MM.1S (cell line): ENCODE results near the gene ANXA10.

Experiments
- DNase-seq: peaks from one replicate; pipeline ENCODE4 v3.0.0-alpha.2; 2015
- H2AFZ ChIP-seq: fragments of 300-600 bp; sonication (generic); 2 replicates; pipeline ENCODE4 v1.6.0; 2016; ENCODE audit warnings: antibody characterized with exemption, low read length
- H3F3A ChIP-seq: fragments of 300-600 bp; sonication (generic); 2 replicates; pipeline ENCODE4 v1.6.1; 2016; ENCODE audit warnings: mild to moderate bottlenecking, antibody characterized with exemption, low read length, moderate library complexity, mixed read lengths; ENCODE audit not compliant: insufficient read depth
- H3K27ac ChIP-seq: fragments of 300-600 bp; sonication (generic); 2 replicates; pipeline ENCODE4 v1.5.1; 2016; ENCODE audit warnings: mild to moderate bottlenecking, low read length
- H3K27me3 ChIP-seq: fragments of 300-600 bp; sonication (generic); replicated peaks from 2 replicates; pipeline ENCODE4 v1.6.0; 2016; ENCODE audit warnings: low read length; ENCODE audit not compliant: insufficient read depth
- H3K36me3 ChIP-seq: fragments of 300-600 bp; sonication (generic); replicated peaks from 2 replicates; pipeline ENCODE4 v1.6.1; 2016; ENCODE audit warnings: mild to moderate bottlenecking, low read length, mixed read lengths; ENCODE audit not compliant: insufficient read depth
- H3K4me1 ChIP-seq: fragments of 300-600 bp; sonication (generic); 2 replicates; pipeline ENCODE4 v1.6.1; 2016; ENCODE audit warnings: low read length, mixed read lengths
- H3K4me2 ChIP-seq: fragments of 300-600 bp; sonication (generic); 2 replicates; pipeline ENCODE4 v1.6.0; 2016; ENCODE audit warnings: low read depth, low read length
- H3K4me3 ChIP-seq: fragments of 300-600 bp; sonication (generic); 2 replicates; pipeline ENCODE4 v1.5.1; 2016; ENCODE audit warnings: low read length, mixed read lengths
- H3K79me2 ChIP-seq: fragments of 300-600 bp; sonication (generic); 2 replicates; pipeline ENCODE4 v1.6.1; 2016; ENCODE audit warnings: mixed run types, low read length, mixed read lengths
- H3K9ac ChIP-seq: fragments of 300-600 bp; sonication (generic); 2 replicates; pipeline ENCODE4 v1.6.1; 2016; ENCODE audit warnings: low read length, mixed read lengths
- H3K9me2 ChIP-seq: fragments of 300-600 bp; sonication (generic); replicated peaks from 2 replicates; pipeline ENCODE4 v1.6.1; 2016; ENCODE audit warnings: mild to moderate bottlenecking, low read length, mixed read lengths; ENCODE audit not compliant: insufficient read depth
- H3K9me3 ChIP-seq: fragments of 300-600 bp; sonication (generic); replicated peaks from 2 replicates; pipeline ENCODE4 v1.6.1; 2016; ENCODE audit warnings: mild to moderate bottlenecking, low read length, mixed read lengths; ENCODE audit not compliant: insufficient read depth
- H4K20me1 ChIP-seq: fragments of 300-600 bp; sonication (generic); 2 replicates; pipeline ENCODE4 v1.6.1; 2016; ENCODE audit warnings: mild to moderate bottlenecking, low read length, moderate library complexity, mixed read lengths; ENCODE audit not compliant: insufficient read depth
- CTCF ChIP-seq: fragments of 300-600 bp; sonication (generic); IDR thresholded peaks from 2 replicates; pipeline ENCODE4 v1.5.1; 2016; ENCODE audit warnings: antibody characterized with exemption, low read length, mixed read lengths
- EZH2 ChIP-seq: fragments of 300-600 bp; sonication (generic); optimal IDR thresholded peaks from 2 replicates; pipeline ENCODE3; 2017; ENCODE audit warnings: low read depth, mild to moderate bottlenecking, antibody characterized with exemption, low read length, mixed read lengths
- EZH2phosphoT487 ChIP-seq: fragments of 300-600 bp; sonication (generic); IDR thresholded peaks from 2 replicates; pipeline ENCODE4 v1.6.1; 2018; ENCODE audit warnings: antibody characterized with exemption, low read length

ANXA10 gene

GRCh38 chr4:168051526-168051925 lies 40.8 kb upstream of the ANXA10 start:
- TF ChIP-seq EZH2 (no peak), CTCF (no peak), EZH2phosphoT487 (no peak)
- Histone ChIP-seq H2AFZ (no peak overlapping the region), H3K27me3 (peaks cover 4% of the 10 kb centered on the region; the same call in 1 of the 2 replicates), H4K20me1 (no peaks in the 10 kb centered on the region), H3F3A (no peaks in the 10 kb centered on the region), H3K27ac (no peak overlapping the region), H3K9me2 (no peaks in the 10 kb centered on the region), H3K4me3 (no peak overlapping the region), H3K4me2 (no peak overlapping the region), H3K9me3 (no peaks in the 10 kb centered on the region), H3K9ac (no peak overlapping the region), H3K4me1 (no peaks in the 10 kb centered on the region), H3K36me3 (no peaks in the 10 kb centered on the region), H3K79me2 (no peaks in the 10 kb centered on the region)
- no peak for DNase-seq

GRCh38 chr4:168057412-168057811 lies 34.9 kb upstream of the ANXA10 start:
- no peaks in the 10 kb centered on the region for H4K20me1 ChIP-seq
- H3K4me3 ChIP-seq = no peak overlapping the region
- H3K27me3 ChIP-seq = peaks cover 4% of the 10 kb centered on the region; the same call in 1 of the 2 replicates
- no peaks in the 10 kb centered on the region for H3K9me2 ChIP-seq
- H3K4me2 ChIP-seq = peak overlapping the region; percentile 23
- no peaks in the 10 kb centered on the region for H3K9me3 ChIP-seq
- H3K27ac ChIP-seq = no peak overlapping the region
- H3K4me1 ChIP-seq = peaks cover 11% of the 10 kb centered on the region
- no peak overlapping the region for H2AFZ ChIP-seq
- H3K79me2 ChIP-seq = no peaks in the 10 kb centered on the region
- 0 out of 2 replicates have a peak, but pooled peaks cover 3% of the 10 kb centered on the region for H3F3A ChIP-seq
- peak; percentile 91 for DNase-seq
- no peaks in the 10 kb centered on the region for H3K36me3 ChIP-seq
- H3K9ac ChIP-seq = no peak overlapping the region
- TF ChIP-seq CTCF = no peak
- 0 out of 2 replicates have a peak, but pooled peaks have one; percentile 67 for TF ChIP-seq EZH2phosphoT487

- Histone ChIP-seq H3K4me1 (peaks cover 11% of the 10 kb centered on the region), H3K4me2 (no peak overlapping the region), H3K27ac (no peak overlapping the region), H3K27me3 (peaks cover 4% of the 10 kb centered on the region; the same call in 1 of the 2 replicates), H3K9me3 (no peaks in the 10 kb centered on the region), H4K20me1 (no peaks in the 10 kb centered on the region), H3K4me3 (no peak overlapping the region), H2AFZ (no peak overlapping the region), H3K9me2 (no peaks in the 10 kb centered on the region), H3K36me3 (no peaks in the 10 kb centered on the region), H3K9ac (no peak overlapping the region), H3K79me2 (no peaks in the 10 kb centered on the region), H3F3A (0 out of 2 replicates have a peak, but pooled peaks cover 3% of the 10 kb centered on the region)
- DNase-seq = no peak
- TF ChIP-seq EZH2phosphoT487 (no peak), CTCF (no peak), EZH2 (no peak)
Measured at GRCh38 chr4:168059251-168059650, 33.1 kb upstream of the ANXA10 start.
